D721Med (cell line): ENCODE results near the gene GPR83.
"Not testable (repeated sequence)": the region's sequence is repeated elsewhere in the genome, so short reads cannot be mapped to it uniquely, and the experiment has no call there.

Source experiments
- DNase-seq: peaks from one replicate; pipeline ENCODE4 v3.0.0; 2011; ENCODE audit warnings: low spot score; ENCODE audit not compliant: insufficient read length
- FAIRE-seq: peaks from 2 replicates; lab custom pipeline; 2011; peaks lifted over from hg19 to GRCh38; lab: Jason Lieb, UNC
- TF ChIP-seq, protein P1 (sequence below): IDR thresholded peaks from 2 replicates; pipeline ENCODE4 v1.5.1; 2012; ENCODE audit warnings: mild to moderate bottlenecking, control low read depth; ENCODE audit not compliant: insufficient read depth; ENCODE audit errors: missing control alignments

The GPR83 gene

DNA sequence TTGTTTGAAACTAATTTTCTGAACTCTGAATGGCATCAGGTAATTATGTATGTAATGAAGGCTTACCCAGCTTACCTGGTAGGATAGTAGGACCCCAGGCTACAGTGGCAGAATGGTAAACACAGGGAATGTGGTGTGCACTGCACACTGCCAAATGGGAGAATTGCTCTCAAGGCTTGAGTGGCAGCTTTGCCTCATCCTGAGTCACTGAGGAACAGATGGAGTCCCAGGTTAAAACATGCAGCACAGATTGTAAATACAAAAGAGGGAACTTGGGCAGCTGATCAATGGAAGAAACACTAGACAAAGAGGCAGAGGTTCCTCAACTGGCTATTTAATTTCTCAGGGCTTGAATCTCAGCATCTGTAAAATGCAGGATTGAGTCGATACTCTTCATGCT lies 24.4 kb downstream of the GPR83 start:
- FAIRE-seq = no peak
- no peak for DNase-seq
- TF ChIP-seq, protein P1, sequence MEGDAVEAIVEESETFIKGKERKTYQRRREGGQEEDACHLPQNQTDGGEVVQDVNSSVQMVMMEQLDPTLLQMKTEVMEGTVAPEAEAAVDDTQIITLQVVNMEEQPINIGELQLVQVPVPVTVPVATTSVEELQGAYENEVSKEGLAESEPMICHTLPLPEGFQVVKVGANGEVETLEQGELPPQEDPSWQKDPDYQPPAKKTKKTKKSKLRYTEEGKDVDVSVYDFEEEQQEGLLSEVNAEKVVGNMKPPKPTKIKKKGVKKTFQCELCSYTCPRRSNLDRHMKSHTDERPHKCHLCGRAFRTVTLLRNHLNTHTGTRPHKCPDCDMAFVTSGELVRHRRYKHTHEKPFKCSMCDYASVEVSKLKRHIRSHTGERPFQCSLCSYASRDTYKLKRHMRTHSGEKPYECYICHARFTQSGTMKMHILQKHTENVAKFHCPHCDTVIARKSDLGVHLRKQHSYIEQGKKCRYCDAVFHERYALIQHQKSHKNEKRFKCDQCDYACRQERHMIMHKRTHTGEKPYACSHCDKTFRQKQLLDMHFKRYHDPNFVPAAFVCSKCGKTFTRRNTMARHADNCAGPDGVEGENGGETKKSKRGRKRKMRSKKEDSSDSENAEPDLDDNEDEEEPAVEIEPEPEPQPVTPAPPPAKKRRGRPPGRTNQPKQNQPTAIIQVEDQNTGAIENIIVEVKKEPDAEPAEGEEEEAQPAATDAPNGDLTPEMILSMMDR = no peak

DNA sequence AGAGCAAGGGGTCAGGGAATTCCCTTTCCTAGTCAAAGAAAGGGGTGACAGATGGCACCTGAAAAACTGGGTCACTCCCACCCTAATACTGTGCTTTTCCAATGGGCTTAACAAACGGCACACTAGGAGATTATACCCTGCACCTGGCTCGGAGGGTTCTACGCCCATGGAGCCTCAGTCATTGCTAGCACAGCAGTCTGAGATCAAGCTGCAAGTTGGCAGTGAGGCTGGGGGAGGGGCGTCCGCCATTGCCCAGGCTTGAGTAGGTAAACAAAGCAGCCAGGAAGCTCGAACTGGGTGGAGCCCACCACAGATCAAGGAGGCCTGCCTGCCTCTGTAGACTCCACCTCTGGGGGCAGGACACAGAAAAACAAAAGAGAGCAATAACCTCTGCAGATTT lies 30.6 kb downstream of the GPR83 start:
- not testable (repeated sequence) for FAIRE-seq, DNase-seq

DNA sequence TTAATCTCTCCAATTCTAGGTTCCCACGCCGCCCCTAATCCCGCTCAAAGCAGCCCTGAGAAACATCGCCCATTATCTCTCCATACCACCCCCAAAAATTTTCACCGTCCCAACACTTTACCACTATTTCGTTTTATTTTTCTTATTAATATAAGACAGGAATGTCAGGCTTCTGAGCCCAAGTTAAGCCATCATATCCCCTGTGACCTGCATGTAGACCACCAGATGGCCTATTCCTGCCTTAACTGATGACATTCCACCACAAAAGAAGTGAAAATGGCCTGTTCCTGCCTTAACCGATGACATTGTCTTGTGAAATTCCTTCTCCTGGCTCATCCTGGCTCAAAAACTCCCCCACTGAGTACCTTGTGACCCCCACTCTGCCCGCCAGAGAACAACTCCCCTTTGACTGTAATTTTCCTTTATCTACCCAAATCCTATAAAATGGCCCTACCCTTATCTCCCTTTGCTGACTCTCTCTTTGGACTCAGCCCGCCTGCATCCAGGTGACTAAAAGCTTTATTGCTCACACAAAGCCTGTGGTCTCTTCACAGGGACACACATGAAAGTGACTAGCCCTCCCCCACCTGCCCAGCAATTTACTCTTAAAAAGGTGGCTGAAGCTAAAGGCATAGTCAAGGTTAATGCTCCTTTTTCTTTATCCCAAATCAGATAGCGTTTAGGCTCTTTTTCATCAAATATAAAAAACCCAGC lies 50.2 kb downstream of the GPR83 start:
- not testable (repeated sequence) for FAIRE-seq, DNase-seq

DNA sequence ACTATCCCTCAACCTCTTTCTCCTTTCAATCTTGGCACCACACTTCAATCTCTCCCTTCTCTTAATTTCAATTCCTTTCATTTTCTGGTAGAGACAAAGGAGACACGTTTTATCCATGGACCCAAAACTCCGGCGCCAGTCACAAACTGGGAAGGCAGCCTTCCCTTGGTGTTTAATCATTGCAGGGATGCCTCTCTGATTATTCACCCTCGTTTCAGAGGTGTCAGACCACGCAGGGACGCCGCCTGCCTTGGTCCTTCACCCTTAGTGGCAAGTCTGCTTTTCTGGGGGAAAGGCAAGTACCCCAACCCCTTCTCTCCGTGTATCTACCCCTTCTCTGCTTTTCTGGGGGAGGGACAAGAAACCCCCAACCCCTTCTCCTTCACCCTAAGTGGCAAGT lies 54.9 kb downstream of the GPR83 start:
- not testable (repeated sequence) for DNase-seq, FAIRE-seq

DNA sequence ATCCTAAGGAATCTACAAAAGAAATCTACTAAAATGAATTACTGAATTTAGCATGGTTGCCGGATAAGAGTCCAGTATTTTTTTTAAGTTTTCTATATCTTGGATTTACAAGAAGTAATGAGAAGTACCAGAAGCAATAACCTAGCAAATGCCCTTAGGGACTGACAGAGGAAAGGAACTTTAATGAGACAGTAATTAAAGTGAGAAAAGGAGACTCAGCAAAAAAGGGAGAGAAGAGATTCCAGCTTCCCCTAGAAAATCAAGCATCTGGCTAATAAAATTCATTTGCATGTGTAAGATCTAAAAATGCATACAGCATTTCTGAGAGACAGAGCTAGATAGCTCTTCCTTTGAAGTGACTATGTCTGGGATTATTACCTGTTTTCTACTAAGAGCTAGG lies 57.7 kb downstream of the GPR83 start:
- DNase-seq (no peak), FAIRE-seq (no peak)
- TF ChIP-seq, protein P1 = no peak

DNA sequence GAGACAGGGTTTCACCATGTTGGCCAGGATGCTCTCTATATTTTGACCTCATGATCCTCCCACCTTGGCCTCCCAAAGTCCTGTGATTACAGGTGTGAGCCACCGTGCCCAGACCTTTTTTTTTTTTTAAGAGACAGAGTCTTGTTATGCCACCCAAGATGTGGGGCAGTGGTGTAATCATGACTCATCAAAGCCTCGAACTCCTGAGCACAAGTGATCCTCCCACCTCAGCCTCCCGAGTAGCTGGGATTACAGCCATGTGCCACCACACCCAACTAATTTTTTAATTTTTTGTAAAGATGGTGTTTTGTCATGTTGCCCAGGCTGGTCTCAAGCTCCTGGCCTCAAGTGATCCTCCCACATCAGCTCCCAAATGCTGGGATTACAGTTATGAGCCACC lies 59.0 kb downstream of the GPR83 start:
- TF ChIP-seq, protein P1 = no peak
- FAIRE-seq = no peak
- no peak for DNase-seq

DNA sequence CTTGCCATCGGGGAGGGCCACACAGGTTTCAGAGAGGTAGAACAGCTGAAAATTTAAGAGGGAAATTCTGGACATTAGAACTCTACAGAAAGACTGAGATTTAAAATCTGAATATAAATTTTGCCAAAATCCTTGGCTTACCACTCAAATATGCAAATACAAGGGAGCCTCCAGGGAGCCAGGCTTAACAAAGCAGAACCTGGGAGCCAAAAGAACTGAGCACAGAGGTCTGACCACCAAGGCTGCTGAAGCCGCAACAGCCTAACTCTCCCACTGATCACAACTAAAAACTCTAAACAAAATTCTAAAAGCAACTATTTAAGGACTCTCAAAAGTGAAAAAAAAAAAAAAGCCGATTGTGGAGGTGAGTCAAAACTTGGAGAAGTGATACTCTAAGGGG lies 62.6 kb downstream of the GPR83 start:
- FAIRE-seq = no peak
- DNase-seq = no peak
- TF ChIP-seq, protein P1 = no peak

DNA sequence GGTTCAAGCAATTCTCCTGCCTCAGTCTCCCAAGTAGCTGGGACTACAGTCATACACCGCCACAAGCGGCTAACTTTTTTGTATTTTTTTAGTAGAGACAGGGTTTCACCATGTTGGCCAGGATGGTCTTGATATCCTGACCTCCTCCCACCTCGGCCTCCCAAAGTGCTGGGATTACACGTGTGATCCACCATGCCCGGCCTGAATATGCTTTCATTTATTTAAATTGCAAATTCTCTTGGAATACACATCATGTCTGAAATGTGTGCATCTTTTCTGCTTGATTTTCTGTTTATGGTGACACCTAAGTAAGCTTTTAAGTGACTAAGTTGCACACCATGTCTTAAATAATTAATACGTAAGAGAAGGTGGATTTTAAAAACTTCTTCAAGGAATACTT lies 65.2 kb downstream of the GPR83 start:
- no peak for DNase-seq
- TF ChIP-seq, protein P1 = no peak
- FAIRE-seq = no peak

DNA sequence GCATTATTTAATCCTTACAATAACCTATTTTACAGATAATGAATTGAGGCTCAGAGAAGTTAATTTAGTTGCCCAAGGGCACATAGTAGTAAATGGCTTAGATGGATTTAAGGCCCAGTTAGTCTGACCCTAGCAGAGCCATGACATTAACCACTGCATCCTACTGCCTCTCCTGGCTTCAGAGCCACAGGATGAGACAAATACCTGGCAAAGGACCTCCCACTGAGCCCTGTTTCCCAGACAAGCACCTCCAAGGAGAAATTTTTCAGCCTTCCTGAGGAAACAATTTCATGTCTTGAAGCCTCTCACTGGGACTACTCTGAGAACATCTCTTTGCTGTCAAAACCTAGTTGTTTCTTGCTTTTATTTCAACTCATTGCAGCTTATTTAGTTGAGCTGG lies 68.4 kb downstream of the GPR83 start:
- DNase-seq (no peak), FAIRE-seq (no peak)
- TF ChIP-seq, protein P1 = no peak
